Mesodermal cell (in vitro differentiated cells): Measurements from ENCODE around the gene DDX10.

Experiments used
- H3K27ac ChIP-seq: 2 replicates; pipeline ENCODE4 v1.7.0; 2013; ENCODE audit warnings: mild to moderate bottlenecking, low read depth, low read length, moderate library complexity; ENCODE audit not compliant: severe bottlenecking
- H3K36me3 ChIP-seq: 2 replicates; pipeline ENCODE4 v1.7.1; 2013; ENCODE audit warnings: mild to moderate bottlenecking, low read length, moderate library complexity; ENCODE audit not compliant: control insufficient read depth, insufficient read depth
- H3K4me1 ChIP-seq: one replicate; pipeline ENCODE4 v1.7.1; 2013; ENCODE audit warnings: mild to moderate bottlenecking, low read length; ENCODE audit not compliant: insufficient read depth, control insufficient read depth, poor library complexity, severe bottlenecking
- H3K4me3 ChIP-seq: 2 replicates; pipeline ENCODE4 v1.7.0; 2013; ENCODE audit warnings: low read length, control low read depth, mild to moderate bottlenecking; ENCODE audit not compliant: insufficient read depth, poor library complexity, severe bottlenecking; ENCODE audit errors: extremely low read depth
- H3K9me3 ChIP-seq: 2 replicates; pipeline ENCODE4 v1.7.1; 2013; ENCODE audit warnings: mild to moderate bottlenecking, low read length, moderate library complexity; ENCODE audit not compliant: control insufficient read depth
- WGBS, 2 experiments: methylation state at CpG; one replicate each; pipeline ENCODE4 v1.1.5; 2013; ENCODE audit warnings: missing lambda C conversion rate in 2 of 2; ENCODE audit not compliant: insufficient coverage in 2 of 2; 5-methylcytosine and 5-hydroxymethylcytosine counted together

DDX10 gene

GRCh38 chr11:108916290-108916689, 251.4 kb downstream of the DDX10 start:
- H3K9me3 ChIP-seq, result no peaks in the 10 kb centered on the region
- H3K4me3 ChIP-seq, result no peak overlapping the region
- H3K27ac ChIP-seq, result no peak overlapping the region
- no peaks in the 10 kb centered on the region for H3K36me3 ChIP-seq
- H3K4me1 ChIP-seq, result peaks cover 13% of the 10 kb centered on the region
- WGBS, 2 experiments, result no CpG with 5 or more reads among the region's 1 CpG

GRCh38 chr11:108916935-108917334, 252.1 kb downstream of the DDX10 start:
- no peak overlapping the region for H3K4me3 ChIP-seq
- no peak overlapping the region for H3K27ac ChIP-seq
- H3K36me3 ChIP-seq, result no peaks in the 10 kb centered on the region
- H3K4me1 ChIP-seq, result peaks cover 13% of the 10 kb centered on the region
- WGBS, 2 experiments, result 94% methylated on average over 2 of the region's 2 CpGs; no CpG with 5 or more reads in 1 of the 2 experiments
- no peaks in the 10 kb centered on the region for H3K9me3 ChIP-seq

GRCh38 chr11:108921211-108921610, 256.3 kb downstream of the DDX10 start:
- Histone ChIP-seq H3K36me3 (no peaks in the 10 kb centered on the region), H3K9me3 (no peaks in the 10 kb centered on the region), H3K27ac (no peak overlapping the region), H3K4me1 (no peaks in the 10 kb centered on the region), H3K4me3 (no peak overlapping the region)
- 93% methylated on average over 1 of the region's 2 CpGs; no CpG with 5 or more reads in 1 of the 2 experiments for WGBS, 2 experiments

DNA sequence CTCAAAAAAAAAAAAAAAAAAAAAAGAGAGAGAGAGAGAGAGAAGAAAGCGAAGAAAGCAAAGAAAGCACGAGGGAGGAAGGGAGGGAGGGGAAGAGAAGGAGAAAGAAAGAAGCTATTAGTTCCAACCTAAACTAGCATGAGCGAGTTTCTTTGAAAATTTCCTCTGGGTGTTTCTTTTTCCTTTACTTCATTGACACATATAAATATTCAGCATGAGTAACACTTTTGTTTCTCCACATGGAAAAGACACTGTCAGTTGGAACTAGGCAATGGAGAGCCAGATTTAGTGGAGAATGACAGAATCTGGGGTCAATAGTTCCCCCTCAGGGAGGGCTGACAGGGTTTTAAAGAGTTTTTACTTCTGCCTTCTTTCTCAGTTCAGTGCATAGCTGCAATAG, 257.4 kb downstream of the DDX10 start:
- no peak overlapping the region for H3K4me3 ChIP-seq
- no peaks in the 10 kb centered on the region for H3K36me3 ChIP-seq
- H3K27ac ChIP-seq, result no peak overlapping the region
- H3K4me1 ChIP-seq, result peaks cover 5% of the 10 kb centered on the region
- H3K9me3 ChIP-seq, result no peaks in the 10 kb centered on the region
- no CpG with 5 or more reads among the region's 3 CpGs for WGBS, 2 experiments

DNA sequence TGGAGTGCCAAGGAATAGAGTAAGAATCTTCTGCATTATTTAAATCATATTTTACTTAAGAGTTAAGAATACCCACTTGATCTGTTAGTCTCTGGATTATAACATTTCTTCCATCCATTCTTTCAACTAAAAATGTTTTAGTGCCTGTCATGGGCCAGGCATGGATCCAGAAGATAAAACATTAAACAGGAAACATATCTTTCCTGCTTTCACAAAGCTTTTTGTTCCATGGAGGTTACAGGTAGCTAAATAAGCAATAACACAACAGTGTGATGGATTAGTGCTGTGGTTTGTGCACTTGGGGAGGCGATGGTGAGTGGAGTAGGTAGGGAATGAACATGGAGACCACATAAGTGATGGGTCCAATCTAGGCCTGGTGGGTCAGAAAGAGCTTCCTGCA, 258.5 kb downstream of the DDX10 start:
- no peak overlapping the region for H3K27ac ChIP-seq
- H3K4me3 ChIP-seq, result no peak overlapping the region
- peaks cover 5% of the 10 kb centered on the region for H3K4me1 ChIP-seq
- WGBS, 2 experiments, result 86 to 100% methylated on average over 1 of the region's 1 CpG
- no peaks in the 10 kb centered on the region for H3K9me3 ChIP-seq
- no peaks in the 10 kb centered on the region for H3K36me3 ChIP-seq

GRCh38 chr11:108926171-108926840, 261.4 kb downstream of the DDX10 start:
- 84 to 88% methylated on average over 2 to 4 of the region's 5 CpGs for WGBS, 2 experiments
- Histone ChIP-seq H3K36me3 (no peaks in the 10 kb centered on the region), H3K4me1 (peaks cover 11% of the 10 kb centered on the region), H3K27ac (no peak overlapping the region), H3K4me3 (no peak overlapping the region), H3K9me3 (no peaks in the 10 kb centered on the region)

DNA sequence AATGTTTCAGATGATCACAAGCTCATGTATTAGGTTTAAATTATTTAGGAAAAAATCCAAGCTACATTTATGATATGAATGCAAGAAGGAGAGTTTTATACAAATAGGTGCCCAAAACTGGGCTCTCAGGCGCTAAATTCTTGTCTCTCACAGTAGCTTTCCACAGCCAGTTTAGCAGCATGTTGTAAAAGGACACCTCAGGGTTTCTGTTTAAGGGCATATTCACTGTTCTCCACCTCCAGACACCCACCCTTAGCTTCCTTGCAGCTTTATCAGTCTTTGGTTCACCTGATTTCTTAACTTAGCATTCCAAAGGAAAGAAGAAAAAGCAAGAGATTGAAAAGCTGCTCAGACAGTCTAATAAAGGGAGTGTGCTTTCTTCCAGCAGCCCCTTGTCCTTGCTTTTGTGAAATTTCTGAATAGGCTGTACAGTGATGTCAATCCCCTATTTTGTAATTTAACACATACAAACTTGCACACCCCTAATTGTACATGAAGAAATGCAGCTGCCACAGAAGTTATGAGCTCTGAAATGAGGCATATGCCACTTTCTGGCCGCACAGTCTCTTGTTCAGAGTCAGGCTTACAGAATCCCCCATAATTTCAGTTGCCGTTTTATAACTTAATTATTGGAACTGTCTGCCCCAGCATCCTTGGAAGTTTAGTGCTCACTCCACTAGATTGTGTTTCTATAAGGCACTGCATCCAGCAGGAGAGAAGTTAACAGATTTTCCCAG, 262.1 kb downstream of the DDX10 start:
- Histone ChIP-seq H3K9me3 (no peaks in the 10 kb centered on the region), H3K4me3 (no peak overlapping the region), H3K4me1 (peaks cover 11% of the 10 kb centered on the region), H3K36me3 (no peaks in the 10 kb centered on the region), H3K27ac (no peak overlapping the region)
- 87 to 90% methylated on average over 3 of the region's 3 CpGs for WGBS, 2 experiments

DNA sequence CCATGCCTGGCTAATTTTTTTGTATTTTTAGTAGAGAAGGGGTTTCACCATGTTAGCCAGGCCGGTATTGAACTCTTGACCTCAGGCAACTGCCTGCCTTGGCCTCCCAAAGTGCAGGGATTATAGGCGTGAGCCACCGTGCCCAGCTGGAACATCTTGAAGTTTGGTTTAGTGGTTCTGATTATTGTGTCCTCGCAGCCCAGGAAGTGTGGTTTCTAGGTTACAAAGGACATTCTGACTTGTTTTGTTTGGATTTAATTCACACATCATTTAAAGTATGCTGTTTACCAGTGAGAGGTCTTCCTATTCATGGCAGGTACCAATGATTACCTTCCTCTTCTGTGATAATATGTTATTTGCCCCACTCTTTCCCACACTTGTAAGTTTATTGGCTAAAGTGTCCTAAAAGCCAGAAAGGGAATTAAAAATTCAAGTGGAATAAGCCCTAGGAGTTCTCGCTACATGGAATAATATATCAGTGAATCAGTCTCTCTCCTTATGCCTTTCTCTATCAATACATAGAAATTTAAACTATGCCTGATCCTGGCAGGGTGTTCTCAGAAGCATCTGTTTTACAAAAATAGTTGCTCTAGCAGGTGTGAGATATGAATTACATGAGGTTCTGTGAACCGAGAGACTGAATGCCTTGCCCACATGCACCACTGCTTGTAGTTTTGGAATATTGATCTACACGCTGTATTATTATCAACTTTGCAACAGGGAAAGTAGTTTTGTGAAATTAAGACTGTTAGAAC, 263.1 kb downstream of the DDX10 start:
- 90% methylated on average over 5 of the region's 7 CpGs for WGBS, 2 experiments

DNA sequence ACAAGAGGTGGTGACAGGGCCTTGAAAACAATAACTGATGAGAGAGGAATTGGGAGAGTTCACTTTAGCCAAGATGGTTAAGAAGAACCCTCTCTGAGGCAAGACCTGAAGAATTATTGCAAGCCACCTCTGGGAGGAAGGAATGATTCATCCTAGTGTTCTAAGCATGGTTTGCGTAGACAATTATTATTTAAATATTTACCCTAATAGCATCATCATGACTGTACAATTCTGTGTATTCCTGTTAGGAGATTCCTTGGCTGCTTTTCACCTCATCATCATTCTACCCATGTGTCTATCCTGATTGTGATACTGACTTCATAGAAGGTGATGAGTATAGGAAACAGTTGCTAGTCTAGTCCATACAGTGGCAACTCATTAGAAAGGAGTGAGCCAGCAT, 264.4 kb downstream of the DDX10 start:
- H3K9me3 ChIP-seq, result no peaks in the 10 kb centered on the region
- H3K36me3 ChIP-seq, result no peaks in the 10 kb centered on the region
- H3K27ac ChIP-seq, result no peak overlapping the region
- peaks cover 14% of the 10 kb centered on the region for H3K4me1 ChIP-seq
- WGBS, 2 experiments, result no CpG with 5 or more reads among the region's 1 CpG
- no peak overlapping the region for H3K4me3 ChIP-seq

More for the DNA sequence above, 263.1 kb downstream of the DDX10 start:
- H3K9me3 ChIP-seq, result no peaks in the 10 kb centered on the region
- no peak overlapping the region for H3K27ac ChIP-seq
- no peak overlapping the region for H3K4me3 ChIP-seq
- no peaks in the 10 kb centered on the region for H3K36me3 ChIP-seq
- peaks cover 11% of the 10 kb centered on the region for H3K4me1 ChIP-seq

- no peak overlapping the region for H3K27ac ChIP-seq
- 100% methylated on average over 1 of the region's 2 CpGs; no CpG with 5 or more reads in 1 of the 2 experiments for WGBS, 2 experiments
Measured at GRCh38 chr11:108931168-108931567, 266.3 kb downstream of the DDX10 start.

More at GRCh38 chr11:108931168-108931567, 266.3 kb downstream of the DDX10 start:
- no peak overlapping the region for H3K4me3 ChIP-seq
- H3K36me3 ChIP-seq, result no peaks in the 10 kb centered on the region
- H3K9me3 ChIP-seq, result no peaks in the 10 kb centered on the region
- H3K4me1 ChIP-seq, result peaks cover 14% of the 10 kb centered on the region
